ENCODE results near the gene PDIA5.

PDIA5 gene

GRCh38 chr3:123054931-123055330 lies 11.9 kb upstream of the PDIA5 start:
- Histone ChIP-seq H3F3A (ENCODE audit: insufficient read depth, low read length) (no peaks in the 10 kb centered on the region), H3K27ac (ENCODE audit: low read length) (no peak overlapping the region), H3K4me2 (ENCODE audit: low read depth, low read length) (no peak overlapping the region), H3K4me3 (ENCODE audit: low read length) (no peak overlapping the region), H3K36me3 (replicated peaks; ENCODE audit: insufficient read depth, low read length) (no peaks in the 10 kb centered on the region), H3K4me1 (ENCODE audit: low read length) (no peaks in the 10 kb centered on the region), H3K9me3 (replicated peaks; ENCODE audit: insufficient read depth, low read length) (no peaks in the 10 kb centered on the region), H3K79me2 (ENCODE audit: low read length) (no peaks in the 10 kb centered on the region), H3K9ac (ENCODE audit: low read length) (no peak overlapping the region), H2AFZ (ENCODE audit: low read length) (no peak overlapping the region), H4K20me1 (ENCODE audit: insufficient read depth, low read length) (no peaks in the 10 kb centered on the region), H3K27me3 (replicated peaks; ENCODE audit: insufficient read depth, low read length) (no peaks in the 10 kb centered on the region), H3K9me2 (replicated peaks; ENCODE audit: insufficient read depth, low read length) (no peaks in the 10 kb centered on the region)
- DNase-seq = no peak
- TF ChIP-seq CTCF (IDR thresholded peaks at IDR 0.05; ENCODE audit: low read length) = no peak
- no peak for TF ChIP-seq EZH2 (optimal IDR thresholded peaks at IDR 0.05; ENCODE audit: low read depth, low read length)
- no peak for TF ChIP-seq EZH2phosphoT487 (IDR thresholded peaks at IDR 0.05; ENCODE audit: low read length)

- Histone ChIP-seq H4K20me1 (ENCODE audit: insufficient read depth, low read length) (no peaks in the 10 kb centered on the region), H3K4me1 (ENCODE audit: low read length) (no peaks in the 10 kb centered on the region), H3K4me3 (ENCODE audit: low read length) (no peak overlapping the region), H3F3A (ENCODE audit: insufficient read depth, low read length) (no peaks in the 10 kb centered on the region), H3K4me2 (ENCODE audit: low read depth, low read length) (no peak overlapping the region), H3K9me3 (replicated peaks; ENCODE audit: insufficient read depth, low read length) (no peaks in the 10 kb centered on the region), H3K36me3 (replicated peaks; ENCODE audit: insufficient read depth, low read length) (no peaks in the 10 kb centered on the region), H3K9ac (ENCODE audit: low read length) (no peak overlapping the region), H2AFZ (ENCODE audit: low read length) (no peak overlapping the region), H3K9me2 (replicated peaks; ENCODE audit: insufficient read depth, low read length) (no peaks in the 10 kb centered on the region), H3K27me3 (replicated peaks; ENCODE audit: insufficient read depth, low read length) (no peaks in the 10 kb centered on the region), H3K27ac (ENCODE audit: low read length) (no peak overlapping the region), H3K79me2 (ENCODE audit: low read length) (no peaks in the 10 kb centered on the region)
- no peak for DNase-seq
- no peak for TF ChIP-seq EZH2 (optimal IDR thresholded peaks at IDR 0.05; ENCODE audit: low read depth, low read length)
- TF ChIP-seq EZH2phosphoT487 (IDR thresholded peaks at IDR 0.05; ENCODE audit: low read length) = no peak
- no peak for TF ChIP-seq CTCF (IDR thresholded peaks at IDR 0.05; ENCODE audit: low read length)
Measured at GRCh38 chr3:123055352-123055751, 11.5 kb upstream of the PDIA5 start.

- Histone ChIP-seq H3F3A (ENCODE audit: insufficient read depth, low read length) (no peaks in the 10 kb centered on the region), H3K79me2 (ENCODE audit: low read length) (no peaks in the 10 kb centered on the region), H3K27me3 (replicated peaks; ENCODE audit: insufficient read depth, low read length) (no peaks in the 10 kb centered on the region), H3K36me3 (replicated peaks; ENCODE audit: insufficient read depth, low read length) (no peaks in the 10 kb centered on the region), H3K9ac (ENCODE audit: low read length) (no peak overlapping the region), H3K9me3 (replicated peaks; ENCODE audit: insufficient read depth, low read length) (no peaks in the 10 kb centered on the region), H3K4me3 (ENCODE audit: low read length) (no peak overlapping the region), H2AFZ (ENCODE audit: low read length) (no peak overlapping the region), H3K4me2 (ENCODE audit: low read depth, low read length) (no peak overlapping the region), H3K9me2 (replicated peaks; ENCODE audit: insufficient read depth, low read length) (no peaks in the 10 kb centered on the region), H3K4me1 (ENCODE audit: low read length) (no peaks in the 10 kb centered on the region), H3K27ac (ENCODE audit: low read length) (no peak overlapping the region), H4K20me1 (ENCODE audit: insufficient read depth, low read length) (no peaks in the 10 kb centered on the region)
- no peak for TF ChIP-seq EZH2 (optimal IDR thresholded peaks at IDR 0.05; ENCODE audit: low read depth, low read length)
- no peak for TF ChIP-seq CTCF (IDR thresholded peaks at IDR 0.05; ENCODE audit: low read length)
- no peak for TF ChIP-seq EZH2phosphoT487 (IDR thresholded peaks at IDR 0.05; ENCODE audit: low read length)
- DNase-seq = no peak
Measured at GRCh38 chr3:123058505-123058904, 8.3 kb upstream of the PDIA5 start.

Measured in MM.1S (cell line).